ENCODE data around the gene GPR32. TPM values are rescaled to one million over a fixed set of nuclear protein-coding genes. Genes with fewer than 3 reads are reported as not detected.

GPR32 gene
- total RNA-seq, 1 experiment from 2014 or later = not detected

DNA sequence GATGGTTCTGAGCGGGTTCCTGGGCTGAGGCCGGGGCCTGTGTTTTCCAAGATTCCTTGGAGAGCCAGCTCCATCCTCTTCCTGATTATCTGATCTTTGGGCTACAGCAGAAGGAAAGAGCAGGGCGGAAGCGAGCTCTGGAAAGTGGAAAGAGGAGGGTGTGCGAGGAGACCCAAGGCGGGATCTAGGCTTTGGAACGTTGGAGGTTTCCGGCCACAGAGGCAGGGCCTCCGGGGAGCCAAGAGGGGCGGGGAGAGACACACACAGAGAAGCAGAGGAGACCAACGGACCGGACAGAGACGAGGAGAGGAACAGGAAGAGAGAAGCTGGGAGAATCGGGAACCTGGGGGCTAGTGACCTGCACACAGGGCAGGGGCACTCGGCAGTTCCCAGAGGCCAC is 47.2 kb upstream of the GPR32 start, which contains the start of gene CLEC11A (continued):
- no peak for TF ChIP-seq PRRX2 (CRISPR knock-in tag; IDR thresholded peaks at IDR 0.05)
- TF ChIP-seq, protein P1, sequence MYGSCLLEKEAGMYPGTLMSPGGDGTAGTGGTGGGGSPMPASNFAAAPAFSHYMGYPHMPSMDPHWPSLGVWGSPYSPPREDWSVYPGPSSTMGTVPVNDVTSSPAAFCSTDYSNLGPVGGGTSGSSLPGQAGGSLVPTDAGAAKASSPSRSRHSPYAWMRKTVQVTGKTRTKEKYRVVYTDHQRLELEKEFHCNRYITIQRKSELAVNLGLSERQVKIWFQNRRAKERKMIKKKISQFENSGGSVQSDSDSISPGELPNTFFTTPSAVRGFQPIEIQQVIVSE (CRISPR knock-in tag; IDR thresholded peaks at IDR 0.05; ENCODE audit: borderline replicate concordance) = no peak
- TF ChIP-seq, protein P2, sequence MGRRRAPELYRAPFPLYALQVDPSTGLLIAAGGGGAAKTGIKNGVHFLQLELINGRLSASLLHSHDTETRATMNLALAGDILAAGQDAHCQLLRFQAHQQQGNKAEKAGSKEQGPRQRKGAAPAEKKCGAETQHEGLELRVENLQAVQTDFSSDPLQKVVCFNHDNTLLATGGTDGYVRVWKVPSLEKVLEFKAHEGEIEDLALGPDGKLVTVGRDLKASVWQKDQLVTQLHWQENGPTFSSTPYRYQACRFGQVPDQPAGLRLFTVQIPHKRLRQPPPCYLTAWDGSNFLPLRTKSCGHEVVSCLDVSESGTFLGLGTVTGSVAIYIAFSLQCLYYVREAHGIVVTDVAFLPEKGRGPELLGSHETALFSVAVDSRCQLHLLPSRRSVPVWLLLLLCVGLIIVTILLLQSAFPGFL (CRISPR knock-in tag; IDR thresholded peaks at IDR 0.05; ENCODE audit: borderline replicate concordance) = no peak

DNA sequence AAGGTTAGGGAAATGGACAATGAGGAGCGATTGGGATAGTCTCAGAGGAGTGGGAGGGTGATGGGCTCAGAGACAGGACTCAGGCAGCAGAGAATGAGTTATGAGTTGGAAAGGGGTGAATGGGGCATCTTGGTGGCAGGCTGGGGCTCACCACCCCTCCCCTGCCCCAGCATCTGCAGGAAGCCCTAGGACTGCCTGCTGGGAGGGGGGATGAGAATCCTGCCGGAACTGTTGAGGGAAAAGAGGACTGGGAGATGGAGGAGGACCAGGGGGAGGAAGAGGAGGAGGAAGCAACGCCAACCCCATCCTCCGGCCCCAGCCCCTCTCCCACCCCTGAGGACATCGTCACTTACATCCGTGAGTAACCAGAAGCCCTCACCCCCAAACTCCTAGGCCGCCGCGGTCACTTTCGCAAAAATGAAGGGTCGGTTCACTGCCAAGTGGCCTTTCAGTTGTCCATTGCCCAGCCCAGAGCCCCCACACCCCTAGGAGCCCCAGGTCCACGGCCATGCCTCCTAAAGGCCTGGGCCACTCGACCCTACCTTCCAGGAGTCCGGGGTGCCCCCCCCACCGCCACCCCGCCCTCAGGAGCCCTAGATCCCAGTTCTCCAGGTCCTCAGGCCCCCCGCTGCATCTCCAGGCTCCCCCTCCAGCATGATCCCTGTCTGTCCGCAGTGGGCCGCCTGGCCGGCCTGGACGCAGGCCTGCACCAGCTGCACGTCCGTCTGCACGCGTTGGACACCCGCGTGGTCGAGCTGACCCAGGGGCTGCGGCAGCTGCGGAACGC is 46.3 kb upstream of the GPR32 start:
- H3K9me3 Mint-ChIP-seq = no peaks in the 10 kb centered on the region
- ChIA-PET POLR2A (interaction anchor here (0.6 to 1.6 kb wide), 5 partner anchors 53 to 68 kb away, joined by 3 to 7 read pairs (median 4); no protein-coding TSS in a partner anchor), CTCF (interaction anchor here (0.7 to 6.7 kb wide), 53 partner anchors 8 to 715 kb away, joined by 3 to 195 read pairs (median 6); partner anchors contain the start of gene ACP4)
- no peak for DNase-seq (ENCODE audit: low spot score)
- no peak overlapping the region for H3K27ac Mint-ChIP-seq
- H3K27me3 Mint-ChIP-seq (ENCODE audit: low read depth) = peaks cover 41% of the 10 kb centered on the region
- no peaks in the 10 kb centered on the region for H3K36me3 Mint-ChIP-seq
- ATAC-seq = no peak
- no peak for TF ChIP-seq OVOL2 (CRISPR knock-in tag; IDR thresholded peaks at IDR 0.05; ENCODE audit: borderline replicate concordance)
- TF ChIP-seq, protein P3, sequence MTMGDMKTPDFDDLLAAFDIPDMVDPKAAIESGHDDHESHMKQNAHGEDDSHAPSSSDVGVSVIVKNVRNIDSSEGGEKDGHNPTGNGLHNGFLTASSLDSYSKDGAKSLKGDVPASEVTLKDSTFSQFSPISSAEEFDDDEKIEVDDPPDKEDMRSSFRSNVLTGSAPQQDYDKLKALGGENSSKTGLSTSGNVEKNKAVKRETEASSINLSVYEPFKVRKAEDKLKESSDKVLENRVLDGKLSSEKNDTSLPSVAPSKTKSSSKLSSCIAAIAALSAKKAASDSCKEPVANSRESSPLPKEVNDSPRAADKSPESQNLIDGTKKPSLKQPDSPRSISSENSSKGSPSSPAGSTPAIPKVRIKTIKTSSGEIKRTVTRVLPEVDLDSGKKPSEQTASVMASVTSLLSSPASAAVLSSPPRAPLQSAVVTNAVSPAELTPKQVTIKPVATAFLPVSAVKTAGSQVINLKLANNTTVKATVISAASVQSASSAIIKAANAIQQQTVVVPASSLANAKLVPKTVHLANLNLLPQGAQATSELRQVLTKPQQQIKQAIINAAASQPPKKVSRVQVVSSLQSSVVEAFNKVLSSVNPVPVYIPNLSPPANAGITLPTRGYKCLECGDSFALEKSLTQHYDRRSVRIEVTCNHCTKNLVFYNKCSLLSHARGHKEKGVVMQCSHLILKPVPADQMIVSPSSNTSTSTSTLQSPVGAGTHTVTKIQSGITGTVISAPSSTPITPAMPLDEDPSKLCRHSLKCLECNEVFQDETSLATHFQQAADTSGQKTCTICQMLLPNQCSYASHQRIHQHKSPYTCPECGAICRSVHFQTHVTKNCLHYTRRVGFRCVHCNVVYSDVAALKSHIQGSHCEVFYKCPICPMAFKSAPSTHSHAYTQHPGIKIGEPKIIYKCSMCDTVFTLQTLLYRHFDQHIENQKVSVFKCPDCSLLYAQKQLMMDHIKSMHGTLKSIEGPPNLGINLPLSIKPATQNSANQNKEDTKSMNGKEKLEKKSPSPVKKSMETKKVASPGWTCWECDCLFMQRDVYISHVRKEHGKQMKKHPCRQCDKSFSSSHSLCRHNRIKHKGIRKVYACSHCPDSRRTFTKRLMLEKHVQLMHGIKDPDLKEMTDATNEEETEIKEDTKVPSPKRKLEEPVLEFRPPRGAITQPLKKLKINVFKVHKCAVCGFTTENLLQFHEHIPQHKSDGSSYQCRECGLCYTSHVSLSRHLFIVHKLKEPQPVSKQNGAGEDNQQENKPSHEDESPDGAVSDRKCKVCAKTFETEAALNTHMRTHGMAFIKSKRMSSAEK (CRISPR knock-in tag; IDR thresholded peaks at IDR 0.05; ENCODE audit: borderline replicate concordance) = no peak
- TF ChIP-seq FOXP1 (CRISPR knock-in tag; IDR thresholded peaks at IDR 0.05; ENCODE audit: borderline replicate concordance) = no peak
- TF ChIP-seq FOXJ3 (CRISPR knock-in tag; IDR thresholded peaks at IDR 0.05; ENCODE audit: borderline replicate concordance) = no peak
- TF ChIP-seq ZNF232 (CRISPR knock-in tag; IDR thresholded peaks at IDR 0.05) = no peak
- TF ChIP-seq TEAD1 (CRISPR knock-in tag; IDR thresholded peaks at IDR 0.05) = 0 out of 2 replicates have a peak, but pooled peaks have one; percentile 61
- TF ChIP-seq, protein P4, sequence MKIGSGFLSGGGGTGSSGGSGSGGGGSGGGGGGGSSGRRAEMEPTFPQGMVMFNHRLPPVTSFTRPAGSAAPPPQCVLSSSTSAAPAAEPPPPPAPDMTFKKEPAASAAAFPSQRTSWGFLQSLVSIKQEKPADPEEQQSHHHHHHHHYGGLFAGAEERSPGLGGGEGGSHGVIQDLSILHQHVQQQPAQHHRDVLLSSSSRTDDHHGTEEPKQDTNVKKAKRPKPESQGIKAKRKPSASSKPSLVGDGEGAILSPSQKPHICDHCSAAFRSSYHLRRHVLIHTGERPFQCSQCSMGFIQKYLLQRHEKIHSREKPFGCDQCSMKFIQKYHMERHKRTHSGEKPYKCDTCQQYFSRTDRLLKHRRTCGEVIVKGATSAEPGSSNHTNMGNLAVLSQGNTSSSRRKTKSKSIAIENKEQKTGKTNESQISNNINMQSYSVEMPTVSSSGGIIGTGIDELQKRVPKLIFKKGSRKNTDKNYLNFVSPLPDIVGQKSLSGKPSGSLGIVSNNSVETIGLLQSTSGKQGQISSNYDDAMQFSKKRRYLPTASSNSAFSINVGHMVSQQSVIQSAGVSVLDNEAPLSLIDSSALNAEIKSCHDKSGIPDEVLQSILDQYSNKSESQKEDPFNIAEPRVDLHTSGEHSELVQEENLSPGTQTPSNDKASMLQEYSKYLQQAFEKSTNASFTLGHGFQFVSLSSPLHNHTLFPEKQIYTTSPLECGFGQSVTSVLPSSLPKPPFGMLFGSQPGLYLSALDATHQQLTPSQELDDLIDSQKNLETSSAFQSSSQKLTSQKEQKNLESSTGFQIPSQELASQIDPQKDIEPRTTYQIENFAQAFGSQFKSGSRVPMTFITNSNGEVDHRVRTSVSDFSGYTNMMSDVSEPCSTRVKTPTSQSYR (CRISPR knock-in tag; IDR thresholded peaks at IDR 0.05) = no peak
- TF ChIP-seq ZNF263 (CRISPR knock-in tag; IDR thresholded peaks at IDR 0.05; ENCODE audit: low read depth) = peak; percentile 61; the same call in 1 of the 2 replicates
- TF ChIP-seq TEAD4 (CRISPR knock-in tag; IDR thresholded peaks at IDR 0.05) = no peak
- TF ChIP-seq ZBTB21 (CRISPR knock-in tag; IDR thresholded peaks at IDR 0.05; ENCODE audit: borderline replicate concordance) = no peak
- H3K4me3 Mint-ChIP-seq = peak overlapping the region; percentile 89
- peaks cover 55% of the 10 kb centered on the region for H3K4me1 Mint-ChIP-seq
